T-helper 2 cell treated with Interferon-gamma antibody and Interleukin-4, amounts not matched to agents 5 μg/mL and 100 μg/mL, for 36 hours (primary cell): ENCODE measurements around the gene VARS1.
"Not testable (repeated sequence)": the region's sequence is repeated elsewhere in the genome, so short reads cannot be mapped to it uniquely, and the experiment has no call there.

Experiments used
- DNase-seq: peaks from one replicate; pipeline ENCODE4 v3.0.0; 2021; ENCODE audit warnings: low spot score
- H3K27ac Mint-ChIP-seq: one replicate; pipeline ENCODE4 v1.8.0; 2021; ENCODE audit warnings: mild to moderate bottlenecking, mixed read lengths
- H3K27me3 Mint-ChIP-seq: one replicate; pipeline ENCODE4 v1.8.0; 2021; ENCODE audit warnings: low read depth, mixed read lengths
- H3K36me3 Mint-ChIP-seq: one replicate; pipeline ENCODE4 v1.8.0; 2021; ENCODE audit warnings: low read depth, mixed read lengths
- H3K4me1 Mint-ChIP-seq: one replicate; pipeline ENCODE4 v1.8.0; 2021; ENCODE audit warnings: low read depth, mixed read lengths
- H3K4me3 Mint-ChIP-seq: one replicate; pipeline ENCODE4 v1.8.0; 2022; ENCODE audit warnings: mild to moderate bottlenecking, moderate library complexity, mixed read lengths
- H3K9me3 Mint-ChIP-seq: one replicate; pipeline ENCODE4 v1.8.0; 2021; ENCODE audit warnings: mixed read lengths

VARS1 gene

DNA sequence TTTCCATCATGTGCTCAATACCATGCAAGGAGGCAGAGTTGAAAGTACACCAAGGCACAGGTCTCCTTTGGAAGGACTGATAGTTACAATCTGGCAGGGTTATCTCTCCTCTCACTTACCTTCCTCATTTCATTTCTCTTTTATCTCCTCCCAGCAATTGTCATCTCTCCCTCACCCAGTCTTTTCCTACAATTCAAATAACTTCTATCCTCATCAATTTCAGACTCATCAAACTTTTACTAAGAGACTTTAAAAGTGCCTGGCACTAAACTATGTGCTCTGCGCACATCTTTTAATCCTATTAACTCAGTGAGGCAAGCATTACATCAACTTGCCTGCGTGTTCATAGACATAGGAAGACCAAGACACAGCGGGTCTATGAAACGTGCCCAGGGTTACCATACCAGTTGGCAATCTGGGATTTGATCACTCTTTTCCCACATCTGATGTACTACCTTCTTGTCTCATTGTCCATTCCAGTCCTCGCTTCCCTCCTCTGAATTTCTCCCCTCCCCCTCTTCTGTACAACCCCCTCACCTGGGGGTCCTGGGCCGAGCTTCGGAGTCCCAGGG, 1.2 kb downstream of the VARS1 start:
- DNase-seq, result no peak
- peak overlapping the region; percentile 79 for H3K4me3 Mint-ChIP-seq
- peaks cover 28% of the 10 kb centered on the region for H3K4me1 Mint-ChIP-seq
- peaks cover 42% of the 10 kb centered on the region for H3K36me3 Mint-ChIP-seq
- H3K9me3 Mint-ChIP-seq, result no peaks in the 10 kb centered on the region
- peak overlapping the region; percentile 71 for H3K27ac Mint-ChIP-seq
- no peaks in the 10 kb centered on the region for H3K27me3 Mint-ChIP-seq

DNA sequence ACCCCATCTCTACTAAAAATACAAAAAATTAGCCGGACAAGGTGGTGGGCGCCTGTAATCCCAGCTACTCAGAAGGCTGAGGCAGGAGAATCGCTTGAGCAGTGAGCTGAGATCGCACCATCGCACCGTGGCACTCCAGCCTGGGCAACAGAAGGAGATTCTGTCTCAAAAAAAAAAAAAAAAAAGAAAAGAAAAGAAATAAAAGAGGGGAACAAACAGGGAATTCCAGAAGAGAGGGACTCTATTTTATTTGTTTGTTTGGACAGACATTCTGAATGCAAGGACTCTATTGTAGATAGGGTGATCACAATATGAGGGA, 1.7 kb downstream of the VARS1 start:
- not testable (repeated sequence) for H3K27me3 Mint-ChIP-seq, H3K9me3 Mint-ChIP-seq, DNase-seq
- Mint-ChIP-seq H3K4me3 (peak overlapping the region; percentile 79), H3K4me1 (peaks cover 28% of the 10 kb centered on the region), H3K27ac (peak overlapping the region; percentile 71), H3K36me3 (peaks cover 46% of the 10 kb centered on the region)

DNA sequence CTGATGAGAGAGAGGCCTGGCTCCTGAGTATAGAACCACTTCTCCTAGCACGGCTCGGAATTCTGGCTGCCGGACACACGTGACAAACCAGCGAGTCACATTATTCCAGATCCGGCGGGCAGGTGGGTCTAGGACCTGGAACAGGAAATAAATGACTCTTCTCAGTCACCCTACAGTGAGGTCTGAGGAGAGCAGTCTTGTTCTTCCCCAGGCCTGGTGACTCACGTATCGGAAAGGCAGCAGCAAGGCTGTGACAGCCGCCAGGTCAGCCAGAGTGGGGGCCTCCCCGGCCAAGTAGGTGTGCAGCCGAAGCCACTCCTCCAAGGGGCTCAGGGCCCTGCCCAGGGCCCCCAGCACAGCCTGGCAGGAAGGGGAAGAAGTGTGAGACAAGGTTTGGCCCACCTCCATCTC, 2.8 kb downstream of the VARS1 start:
- Mint-ChIP-seq H3K27ac (no peak overlapping the region), H3K9me3 (no peaks in the 10 kb centered on the region), H3K4me1 (peaks cover 24% of the 10 kb centered on the region), H3K36me3 (peaks cover 45% of the 10 kb centered on the region), H3K4me3 (peak overlapping the region; percentile 32), H3K27me3 (no peaks in the 10 kb centered on the region)
- DNase-seq, result no peak

DNA sequence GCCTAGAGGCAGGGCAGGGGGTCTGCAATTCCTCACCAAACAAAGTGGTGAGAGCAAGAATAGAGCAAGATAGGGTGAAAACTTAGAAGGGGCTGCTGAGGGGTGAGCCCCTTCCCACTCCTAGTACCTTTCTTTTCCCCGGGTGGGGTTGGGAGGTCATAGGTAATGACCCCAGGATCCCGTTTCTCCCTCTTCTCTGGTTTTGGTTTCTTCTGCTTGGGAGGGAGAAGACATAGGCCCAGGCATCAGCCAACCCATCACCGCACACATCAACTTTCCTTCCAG, 3.5 kb downstream of the VARS1 start:
- DNase-seq, result no peak
- no peak overlapping the region for H3K4me3 Mint-ChIP-seq
- H3K4me1 Mint-ChIP-seq, result peaks cover 16% of the 10 kb centered on the region
- peak overlapping the region; percentile 9 for H3K27ac Mint-ChIP-seq
- H3K36me3 Mint-ChIP-seq, result peaks cover 39% of the 10 kb centered on the region
- no peaks in the 10 kb centered on the region for H3K27me3 Mint-ChIP-seq
- H3K9me3 Mint-ChIP-seq, result no peaks in the 10 kb centered on the region

DNA sequence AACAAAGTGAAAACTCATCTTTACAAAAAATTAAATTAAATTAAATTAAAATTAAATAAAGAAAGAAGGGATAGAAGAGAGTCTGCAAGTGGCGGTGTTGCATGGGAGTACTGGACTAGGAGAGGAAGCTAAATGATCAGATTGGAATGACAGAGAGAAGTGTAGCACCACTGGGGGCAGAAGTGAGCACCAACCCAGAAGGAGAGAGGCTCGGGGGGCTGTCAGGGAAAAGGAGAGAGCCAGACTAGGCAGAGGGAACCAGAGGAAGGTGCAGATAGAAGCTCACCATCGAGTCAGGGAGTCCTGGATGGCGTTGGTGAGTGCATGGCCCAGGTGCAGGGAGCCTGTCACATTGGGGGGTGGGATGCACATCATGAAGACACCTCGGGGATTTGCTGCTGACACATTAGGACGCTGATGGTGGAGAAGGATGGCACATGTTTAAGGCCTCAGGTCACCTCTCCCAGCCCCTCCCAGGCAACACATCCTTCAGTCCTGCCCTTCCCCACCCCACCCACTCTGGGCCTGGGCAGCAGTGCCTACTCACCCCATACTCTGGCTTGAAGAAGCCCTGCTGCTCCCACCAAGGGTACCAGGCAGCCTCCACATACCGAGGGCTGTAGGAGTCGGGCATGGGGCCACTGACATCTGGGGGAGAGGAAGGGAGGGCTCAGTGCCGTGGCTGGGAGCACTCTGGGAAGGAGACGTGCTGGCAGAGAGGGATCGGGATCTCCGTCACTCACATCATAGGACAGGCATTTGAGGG, 4.0 kb downstream of the VARS1 start:
- Mint-ChIP-seq H3K4me1 (peaks cover 15% of the 10 kb centered on the region), H3K4me3 (no peak overlapping the region), H3K36me3 (peaks cover 39% of the 10 kb centered on the region), H3K9me3 (no peaks in the 10 kb centered on the region), H3K27me3 (no peaks in the 10 kb centered on the region), H3K27ac (peak overlapping the region; percentile 42)
- DNase-seq, result no peak

DNA sequence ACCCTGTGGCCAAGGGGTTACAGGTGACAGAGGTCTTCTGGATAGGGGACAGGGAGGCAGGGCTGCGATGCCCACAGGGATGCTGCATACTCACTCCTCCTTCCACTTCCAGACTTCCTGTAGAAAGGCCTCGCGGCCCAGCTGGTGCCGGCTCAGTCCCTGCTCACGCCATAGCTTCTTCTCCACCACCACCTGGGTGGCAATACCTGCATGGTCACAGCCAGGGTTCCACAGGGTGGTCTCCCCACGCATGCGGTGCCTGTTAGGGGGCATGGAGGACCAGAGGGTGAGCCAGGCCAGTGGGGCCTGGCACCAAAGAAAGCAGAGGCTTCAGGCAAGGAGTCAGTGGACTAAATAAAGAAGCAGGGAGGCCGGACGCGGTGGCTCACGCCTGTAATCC, 10.1 kb downstream of the VARS1 start:
- Mint-ChIP-seq H3K9me3 (no peaks in the 10 kb centered on the region), H3K4me3 (no peak overlapping the region), H3K27me3 (no peaks in the 10 kb centered on the region), H3K27ac (no peak overlapping the region), H3K4me1 (peaks cover 3% of the 10 kb centered on the region), H3K36me3 (peaks cover 36% of the 10 kb centered on the region)
- DNase-seq, result no peak

DNA sequence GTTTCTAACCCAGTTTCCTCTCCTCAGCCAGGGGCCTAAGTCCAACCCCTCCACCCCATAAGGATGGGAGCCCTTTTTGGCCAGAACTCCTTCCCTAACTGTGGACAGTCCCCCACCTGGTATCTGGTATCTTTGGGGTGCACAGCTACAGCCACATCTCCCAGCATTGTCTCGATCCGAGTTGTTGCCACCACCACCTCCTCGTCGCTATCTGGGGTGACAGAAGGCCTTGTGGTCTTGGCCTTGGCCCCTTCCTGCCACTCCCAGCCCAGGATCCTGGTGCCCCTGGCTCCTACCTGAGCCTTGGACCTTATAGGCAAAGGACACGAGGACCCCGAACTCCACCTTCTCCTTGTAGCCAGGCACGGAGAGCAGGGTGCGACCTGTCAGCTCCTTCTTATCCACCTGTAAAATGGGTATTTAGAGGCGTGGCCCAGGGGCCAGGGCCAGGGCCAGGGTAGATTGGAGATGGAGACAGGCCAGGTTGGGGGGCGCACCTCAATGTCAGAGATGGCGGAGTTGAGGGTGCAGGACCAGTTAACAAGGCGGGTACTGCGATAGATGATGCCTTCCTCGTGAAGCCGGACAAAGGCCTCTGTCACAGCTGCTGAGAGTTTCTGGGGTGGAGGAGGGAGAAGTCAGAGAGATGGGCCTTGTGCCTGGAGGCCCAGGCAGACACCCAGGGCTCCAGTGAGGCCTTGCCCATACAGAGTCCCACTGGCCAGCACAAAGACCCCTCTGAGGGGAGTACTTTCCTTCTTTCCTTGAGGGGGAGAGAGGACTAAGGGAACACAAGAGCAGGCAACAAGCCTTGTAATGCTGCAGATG, 11.2 kb downstream of the VARS1 start:
- peak overlapping the region; percentile 12 for H3K27ac Mint-ChIP-seq
- H3K4me1 Mint-ChIP-seq, result no peaks in the 10 kb centered on the region
- no peak for DNase-seq
- no peaks in the 10 kb centered on the region for H3K27me3 Mint-ChIP-seq
- H3K36me3 Mint-ChIP-seq, result peaks cover 35% of the 10 kb centered on the region
- H3K9me3 Mint-ChIP-seq, result no peaks in the 10 kb centered on the region
- no peak overlapping the region for H3K4me3 Mint-ChIP-seq

DNA sequence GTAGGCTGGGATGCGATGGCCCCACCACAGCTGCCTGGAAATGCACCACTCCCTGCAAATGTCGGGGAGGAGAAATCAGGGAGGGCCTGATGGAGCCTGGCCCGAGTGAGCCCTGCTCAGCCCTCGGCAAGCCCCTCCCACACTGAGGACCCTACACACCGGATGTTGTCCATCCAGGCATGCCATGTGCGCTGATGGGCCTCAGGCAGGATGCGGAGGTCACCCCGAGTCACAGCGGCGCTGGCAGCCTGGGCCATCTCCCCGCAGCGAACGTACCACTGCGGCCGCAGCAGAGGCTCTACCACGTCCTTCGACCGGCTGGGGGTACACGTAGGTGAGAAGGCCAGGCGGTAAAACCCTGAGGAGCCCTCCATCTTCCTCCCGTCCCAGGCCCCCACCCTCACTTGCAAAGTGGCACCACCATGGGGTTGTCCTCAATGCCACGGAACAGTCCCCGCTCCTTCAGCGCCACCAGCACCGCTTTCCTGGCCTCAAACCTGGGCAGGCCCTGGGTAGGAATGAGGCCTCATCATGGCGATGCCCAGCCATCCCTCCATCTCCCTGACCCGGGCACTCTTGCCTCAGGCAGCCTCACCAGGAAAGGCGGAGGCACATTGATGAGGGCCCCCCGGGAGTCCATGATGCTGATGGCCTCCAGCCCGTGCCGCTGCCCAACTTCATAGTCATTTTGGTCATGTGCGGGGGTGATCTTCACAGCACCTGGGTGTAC, 13.3 kb downstream of the VARS1 start:
- H3K4me1 Mint-ChIP-seq, result peaks cover 6% of the 10 kb centered on the region
- H3K36me3 Mint-ChIP-seq, result peaks cover 37% of the 10 kb centered on the region
- no peak overlapping the region for H3K27ac Mint-ChIP-seq
- no peaks in the 10 kb centered on the region for H3K9me3 Mint-ChIP-seq
- no peak for DNase-seq
- no peaks in the 10 kb centered on the region for H3K27me3 Mint-ChIP-seq
- no peak overlapping the region for H3K4me3 Mint-ChIP-seq

DNA sequence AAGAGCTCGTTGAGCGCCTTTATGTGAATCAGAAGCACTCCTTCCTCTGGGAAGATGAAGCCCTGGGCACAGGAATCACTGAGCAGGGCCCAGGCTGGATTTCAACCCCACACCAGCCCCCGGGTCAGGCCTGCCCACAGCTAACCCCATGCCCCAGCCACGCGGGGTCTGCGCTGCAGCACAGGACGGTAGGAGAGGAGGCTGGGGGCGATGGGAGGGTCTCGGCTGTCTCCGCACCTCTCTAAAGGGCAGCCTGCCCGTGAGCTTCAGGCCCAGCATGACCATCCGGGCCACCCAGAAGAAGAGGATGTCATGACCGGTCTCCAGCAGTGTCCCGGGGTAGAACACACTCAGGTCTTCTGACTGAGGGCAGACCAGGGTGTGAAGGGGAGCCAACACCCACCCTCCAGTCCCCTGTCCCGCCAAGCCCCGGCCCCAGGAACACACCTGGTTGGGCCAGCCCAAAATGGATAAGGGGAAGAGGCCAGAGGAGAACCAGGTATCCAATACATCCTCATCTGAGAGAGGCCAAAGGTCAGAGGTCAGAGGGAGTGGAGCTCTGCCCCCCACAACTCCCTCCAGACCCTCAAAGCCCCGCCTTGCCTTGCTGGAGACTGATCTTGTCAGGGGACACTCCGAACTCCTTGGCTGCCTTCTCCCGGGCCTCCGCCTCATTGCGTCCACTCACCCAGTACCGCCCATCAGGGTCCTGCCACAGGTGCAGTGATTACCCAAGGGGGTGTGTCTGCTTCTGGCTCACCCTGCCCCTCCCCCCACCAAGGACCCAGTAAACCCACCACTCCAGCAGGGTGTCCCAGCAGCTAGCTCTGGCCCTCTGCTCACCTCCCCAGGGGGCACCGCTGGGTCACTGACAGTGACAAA, 14.1 kb downstream of the VARS1 start:
- DNase-seq, result no peak
- Mint-ChIP-seq H3K4me3 (no peak overlapping the region), H3K4me1 (peaks cover 13% of the 10 kb centered on the region), H3K27me3 (no peaks in the 10 kb centered on the region), H3K27ac (no peak overlapping the region), H3K36me3 (peaks cover 40% of the 10 kb centered on the region), H3K9me3 (no peaks in the 10 kb centered on the region)

DNA sequence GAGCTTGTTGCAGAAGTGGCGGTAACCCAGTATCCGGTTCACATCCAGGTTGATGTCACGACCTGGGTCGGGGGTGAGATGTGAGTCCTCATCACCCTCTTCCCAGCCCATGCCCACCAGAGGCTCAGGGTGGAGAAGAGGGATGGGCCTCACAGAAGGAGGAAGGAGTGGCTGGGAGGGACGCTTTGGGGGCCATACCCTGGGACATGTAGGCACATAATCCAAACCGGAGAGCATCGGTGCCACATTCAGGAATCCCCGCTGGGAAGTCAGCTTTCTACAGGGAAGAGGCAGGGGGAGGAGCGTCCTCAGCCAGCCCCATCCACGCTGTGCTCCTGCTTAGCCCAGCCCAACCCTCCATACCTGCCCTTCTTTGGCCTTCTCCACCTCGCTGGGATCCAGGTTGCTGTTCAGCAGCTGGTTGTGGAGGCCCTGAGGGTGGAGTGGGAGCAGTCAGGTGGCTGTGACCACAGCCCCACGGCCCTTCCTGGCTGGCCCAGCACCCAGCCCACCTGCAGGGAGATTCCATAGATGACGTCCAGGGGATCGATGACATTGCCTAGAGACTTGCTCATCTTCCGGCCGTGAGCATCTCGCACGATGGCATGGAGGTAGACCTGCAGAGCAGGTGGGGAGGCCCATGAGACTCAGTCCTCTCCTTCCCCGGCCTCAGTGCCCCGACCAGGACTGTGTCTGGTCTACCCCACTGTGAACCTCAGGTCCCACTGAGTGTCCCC, 14.9 kb downstream of the VARS1 start:
- peaks cover 38% of the 10 kb centered on the region for H3K36me3 Mint-ChIP-seq
- no peak overlapping the region for H3K27ac Mint-ChIP-seq

DNA sequence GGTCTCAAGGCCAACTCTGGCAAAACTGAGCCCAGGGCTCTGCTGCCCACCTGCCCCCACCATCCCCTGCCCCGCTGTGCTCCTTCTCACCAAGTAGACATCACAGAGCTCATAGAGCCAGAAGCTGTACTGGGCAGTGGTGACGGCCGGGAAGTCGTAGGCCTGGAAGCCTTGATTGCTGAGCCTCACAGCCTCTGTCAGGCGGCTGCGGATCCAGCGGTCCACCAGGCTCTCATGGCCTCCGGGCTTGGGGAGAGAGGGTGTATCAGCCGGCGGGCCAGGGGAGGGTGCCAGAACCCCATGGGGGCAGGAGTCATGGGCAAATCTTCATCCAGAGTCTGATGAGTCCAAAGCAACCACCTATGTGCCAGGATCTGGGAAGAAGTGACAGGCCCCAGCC, 15.6 kb downstream of the VARS1 start:
- no peak for DNase-seq
- Mint-ChIP-seq H3K9me3 (no peaks in the 10 kb centered on the region), H3K36me3 (peaks cover 37% of the 10 kb centered on the region), H3K27me3 (no peaks in the 10 kb centered on the region), H3K4me3 (no peak overlapping the region), H3K27ac (no peak overlapping the region), H3K4me1 (peaks cover 22% of the 10 kb centered on the region)

More for the DNA sequence above, 14.9 kb downstream of the VARS1 start:
- DNase-seq, result no peak
- no peak overlapping the region for H3K4me3 Mint-ChIP-seq
- peaks cover 17% of the 10 kb centered on the region for H3K4me1 Mint-ChIP-seq
- H3K9me3 Mint-ChIP-seq, result no peaks in the 10 kb centered on the region
- no peaks in the 10 kb centered on the region for H3K27me3 Mint-ChIP-seq

DNA sequence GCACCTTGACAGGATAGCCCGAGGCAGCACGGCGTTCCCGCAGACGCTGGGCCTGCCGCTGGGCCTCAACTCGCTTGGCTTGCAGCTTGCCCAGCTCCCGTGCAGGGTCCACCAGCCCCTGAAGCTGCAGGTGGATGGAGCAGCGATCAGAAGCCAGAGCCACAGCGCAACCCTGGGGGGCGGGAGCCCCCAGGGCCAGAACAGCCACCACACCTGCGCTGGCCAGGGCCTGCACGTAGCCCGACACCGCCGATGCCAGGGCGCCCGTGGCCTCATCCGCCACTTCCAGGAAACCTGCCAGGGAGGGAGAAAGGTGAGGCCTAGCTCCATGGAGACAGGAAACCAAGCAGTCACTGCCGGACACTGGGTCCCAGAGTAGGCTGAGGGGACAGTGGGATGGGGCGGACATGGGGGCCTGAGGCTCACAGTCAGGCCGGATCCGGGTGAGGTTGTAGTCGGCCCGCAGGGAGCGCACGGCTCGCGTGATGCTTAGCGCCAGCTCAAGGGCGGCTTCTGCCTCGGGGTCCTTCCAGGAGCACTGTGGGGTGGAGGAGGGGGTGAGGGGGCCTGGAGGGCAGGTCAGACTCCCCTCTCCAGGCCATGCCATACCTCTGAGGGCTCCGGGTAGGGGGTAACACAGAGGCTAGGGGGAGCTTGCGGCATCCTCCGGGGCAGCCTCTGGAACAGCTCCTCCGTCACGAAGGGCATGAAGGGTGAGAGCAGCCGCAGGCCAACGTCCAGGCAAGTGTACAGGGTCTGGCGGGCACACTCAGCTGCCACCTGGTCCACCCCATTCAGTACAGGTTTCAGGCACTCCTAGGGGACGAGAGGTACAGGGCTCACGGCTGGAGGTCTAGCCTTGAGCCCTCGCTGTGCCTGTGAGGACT, 16.3 kb downstream of the VARS1 start:
- no peak for DNase-seq
- Mint-ChIP-seq H3K27me3 (no peaks in the 10 kb centered on the region), H3K36me3 (peaks cover 33% of the 10 kb centered on the region), H3K4me3 (no peak overlapping the region), H3K9me3 (no peaks in the 10 kb centered on the region), H3K4me1 (peaks cover 22% of the 10 kb centered on the region), H3K27ac (no peak overlapping the region)
